ENCODE data around the gene TECPR1.

The TECPR1 gene

GRCh38 chr7:98283127-98283886 lies 31.3 kb upstream of the TECPR1 start:
- DNase-seq: no peak

DNA sequence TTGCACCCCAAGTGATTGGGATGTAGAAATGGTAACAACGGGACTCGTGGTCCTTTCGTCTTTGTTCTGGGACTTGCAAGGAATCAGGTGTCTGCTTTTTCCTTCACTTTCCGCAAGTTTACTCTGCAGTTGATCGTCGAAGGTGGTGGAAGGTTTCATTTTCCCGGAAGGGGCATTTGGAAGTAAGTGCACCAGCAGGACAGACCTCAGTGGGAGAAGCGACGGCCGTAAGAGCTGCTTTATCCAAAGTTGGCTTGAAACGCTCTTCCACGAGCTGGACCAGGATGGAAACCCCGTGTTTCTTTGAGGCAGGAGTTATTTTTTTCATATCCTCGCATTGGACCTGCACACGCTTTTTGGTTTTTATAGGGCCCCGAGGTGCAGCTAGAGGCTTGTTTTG lies 30.7 kb upstream of the TECPR1 start:
- DNase-seq: no peak

- DNase-seq: peak; percentile 60
Measured at GRCh38 chr7:98281757-98282606, 29.9 kb upstream of the TECPR1 start.

- peak; percentile 96 for DNase-seq
Measured at GRCh38 chr7:98280791-98281756, 29.0 kb upstream of the TECPR1 start, which contains the start of gene BRI3. Gene BRI3, plus strand, starts transcription at chr7:98281686. Its CDS starts 110 bp downstream, at chr7:98281796.

DNA sequence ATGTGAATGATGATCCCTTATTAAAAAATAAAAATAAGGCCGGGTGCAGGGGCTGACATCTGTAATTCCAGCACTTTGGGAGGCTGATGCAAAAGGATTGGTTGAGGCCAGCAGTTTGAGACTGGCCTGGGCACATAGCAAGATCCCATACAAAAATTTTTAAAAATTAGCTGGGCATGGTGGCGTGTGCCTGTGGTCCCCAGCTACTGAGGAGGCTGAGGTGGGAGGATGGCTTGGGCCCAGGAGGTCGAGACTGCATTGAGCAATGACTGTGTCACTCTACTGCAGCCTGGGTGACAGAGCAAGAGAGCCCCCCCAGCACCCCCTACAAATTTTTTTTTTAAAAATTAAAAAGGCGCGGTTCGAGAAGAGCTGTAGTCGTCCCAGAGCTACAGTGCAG lies 28.3 kb upstream of the TECPR1 start:
- DNase-seq: no peak

- no peak for DNase-seq
Measured at GRCh38 chr7:98278936-98279335, 26.9 kb upstream of the TECPR1 start.

GRCh38 chr7:98278408-98278807 lies 26.4 kb upstream of the TECPR1 start:
- no peak for DNase-seq

- no peak for DNase-seq
Measured at GRCh38 chr7:98276241-98276761, 24.3 kb upstream of the TECPR1 start.

GRCh38 chr7:98267303-98267702 lies 15.3 kb upstream of the TECPR1 start:
- no peak for DNase-seq

GRCh38 chr7:98266840-98267239 lies 14.8 kb upstream of the TECPR1 start:
- no peak for DNase-seq

GRCh38 chr7:98265841-98266271 lies 13.8 kb upstream of the TECPR1 start:
- no peak for DNase-seq

GRCh38 chr7:98257701-98258100 lies 5.7 kb upstream of the TECPR1 start:
- DNase-seq: no peak

- DNase-seq: no peak
Measured at GRCh38 chr7:98256431-98256830, 4.4 kb upstream of the TECPR1 start.

DNA sequence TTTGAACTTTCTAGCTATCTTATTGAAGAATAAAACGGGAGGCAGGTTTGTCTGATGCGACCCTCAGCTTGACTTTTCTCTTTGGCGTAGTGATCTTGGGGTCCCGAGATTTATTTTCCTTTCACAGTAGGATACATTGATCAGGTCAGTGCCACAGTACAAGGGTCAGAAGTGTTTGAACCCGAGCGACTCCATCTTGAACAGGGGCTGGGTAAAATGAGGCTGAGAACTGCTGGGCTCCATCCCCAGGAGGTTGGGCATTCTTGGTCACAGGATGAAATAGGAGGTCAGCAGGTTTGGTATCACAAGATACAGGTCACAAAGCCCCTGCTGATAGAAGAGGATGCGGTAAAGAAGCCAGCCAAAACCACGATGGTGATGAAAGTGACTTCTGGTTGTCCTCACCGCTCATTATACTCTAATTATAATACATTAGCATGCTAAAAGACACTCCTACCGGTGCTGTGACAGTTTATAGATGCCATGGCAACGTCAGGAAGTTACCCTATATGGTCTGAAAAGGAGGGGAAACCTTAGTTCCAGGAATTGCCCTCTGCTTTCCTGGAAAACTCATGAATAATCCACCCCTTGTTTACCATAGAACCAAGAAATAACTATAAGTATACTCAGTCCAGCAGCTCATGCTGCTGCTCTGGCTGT lies 3.0 kb upstream of the TECPR1 start:
- DNase-seq: peak; percentile 1

GRCh38 chr7:98254516-98254915 lies 2.5 kb upstream of the TECPR1 start:
- DNase-seq: no peak

DNA sequence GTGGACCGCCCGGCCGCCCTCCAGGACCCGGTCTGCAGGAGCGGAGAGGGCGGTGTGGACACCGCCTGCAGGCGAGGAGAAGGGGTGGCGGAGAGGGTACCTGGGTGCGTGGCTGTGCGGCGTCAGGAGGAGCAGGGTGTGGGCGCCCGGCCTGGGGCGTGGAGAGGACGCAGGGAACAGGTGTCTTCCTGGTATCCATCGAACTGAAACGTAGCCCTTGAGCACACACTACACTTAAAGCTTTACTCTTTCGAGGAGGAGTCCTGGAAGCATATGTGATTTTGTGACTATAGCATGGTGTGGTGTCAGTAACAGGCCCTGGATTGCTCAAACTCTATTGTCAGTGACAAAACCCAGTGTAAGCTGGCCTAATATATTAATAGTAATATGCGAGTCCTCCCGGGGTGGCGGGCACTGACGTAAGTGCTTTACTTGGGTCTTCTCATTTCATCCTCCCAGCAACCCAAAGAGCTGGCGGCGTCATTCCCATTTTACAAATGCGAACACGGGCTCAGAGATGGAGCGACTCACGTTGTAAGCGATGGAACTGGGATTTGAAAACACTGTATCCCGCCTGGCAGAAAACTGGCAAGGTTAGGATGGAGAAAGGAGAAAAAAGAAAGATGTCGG lies 508 bp upstream of the TECPR1 start:
- peak; percentile 23 for DNase-seq

DNA sequence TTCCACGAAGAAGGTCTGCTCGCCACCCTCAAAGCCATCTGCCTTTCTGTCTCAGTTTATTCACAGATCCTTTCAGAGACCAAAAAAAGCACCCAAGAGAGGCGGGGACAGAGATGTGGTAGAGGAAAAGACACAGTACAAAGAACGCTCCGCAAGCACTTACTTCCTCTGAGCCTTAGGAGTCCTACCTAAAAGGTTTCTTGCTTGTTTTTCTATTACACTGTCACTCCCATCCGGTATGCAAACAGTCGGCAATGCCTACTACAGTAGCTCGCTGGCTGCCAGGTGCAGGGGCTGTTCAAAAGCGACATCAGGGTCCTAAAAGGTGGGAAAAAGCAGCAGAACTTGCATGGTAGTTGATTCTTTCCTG lies 816 bp downstream of the TECPR1 start:
- no peak for DNase-seq

DNA sequence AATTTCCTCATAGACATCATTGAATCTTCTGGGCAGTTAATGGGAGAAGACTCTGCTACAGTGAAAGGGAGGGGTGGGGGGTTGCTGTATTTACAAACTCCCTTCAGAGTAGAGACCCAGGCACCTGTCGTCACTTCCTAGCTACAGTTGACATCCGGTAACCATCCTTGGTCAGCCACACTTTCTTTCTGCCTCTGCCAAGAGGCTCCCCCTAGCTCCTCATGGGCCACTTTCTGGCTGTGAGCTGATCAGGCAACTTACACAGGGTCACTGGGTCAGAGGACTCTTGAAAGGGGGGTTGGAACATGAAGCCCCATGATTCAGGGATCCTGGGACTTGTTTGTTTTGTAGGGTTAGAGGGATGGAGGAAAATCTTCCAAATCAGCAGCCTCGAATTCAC lies 1.2 kb downstream of the TECPR1 start:
- peak; percentile 34 for DNase-seq

GRCh38 chr7:98249106-98249505 lies 2.9 kb downstream of the TECPR1 start:
- no peak for DNase-seq

- DNase-seq: no peak
Measured at GRCh38 chr7:98248156-98248555, 3.9 kb downstream of the TECPR1 start.

DNA sequence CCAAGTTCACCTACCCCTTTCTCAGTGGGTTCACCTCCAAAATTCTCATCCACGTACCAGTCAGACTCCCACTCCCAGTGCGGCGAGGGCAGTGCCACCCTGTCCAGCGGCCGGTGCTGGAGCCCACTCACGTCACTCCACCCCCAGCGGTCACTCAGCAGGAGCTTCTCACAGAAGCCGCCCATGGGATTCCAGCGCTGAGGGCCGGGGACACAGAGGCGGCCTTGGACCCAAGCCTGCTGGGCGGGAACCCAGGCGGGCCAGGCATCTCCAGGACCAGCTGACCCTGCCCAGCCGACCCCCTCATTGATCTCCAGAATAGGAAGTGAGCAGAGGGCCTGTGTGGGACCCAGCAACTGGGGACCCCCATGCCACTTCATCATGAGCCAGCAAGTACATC lies 7.2 kb downstream of the TECPR1 start:
- peak; percentile 19 for DNase-seq

GRCh38 chr7:98242934-98243333 lies 9.1 kb downstream of the TECPR1 start:
- DNase-seq: no peak

Data from left hindlimb (tissue), 1 donor.